Loucy (cell line): ENCODE data around the gene ABLIM2.

Experiments used
- CTCF ChIP-seq: fragments of 200-600 bp; sonication (generic); conservative IDR thresholded peaks from 2 replicates; pipeline ENCODE4 v1.5.1; 2014; ENCODE audit warnings: mild to moderate bottlenecking, antibody characterized with exemption, low read length
- EZH2phosphoT487 ChIP-seq: fragments of 200-600 bp; IDR thresholded peaks from 2 replicates; pipeline ENCODE4 v1.6.1; 2018; ENCODE audit warnings: antibody characterized with exemption, mild to moderate bottlenecking, moderate library complexity, borderline replicate concordance

- no peak for TF ChIP-seq CTCF
- no peak for TF ChIP-seq EZH2phosphoT487
Measured at GRCh38 chr4:7989654-7990053, 169.0 kb downstream of the ABLIM2 start.
